K562 (cell line): ENCODE results near the gene CSNK2A1. TPM values are rescaled to one million over a fixed set of nuclear protein-coding genes. Genes with fewer than 3 reads are reported as not detected.
A peak's percentile ranks its signal among the peaks of the same experiment; 100 is the strongest.

Experiments
- CTCF ChIP-seq, 3 experiments: IDR thresholded peaks in 2 of 3; conservative IDR thresholded peaks in 1 of 3; 2 replicates each; pipeline ENCODE4 v1.5.1; 2011 to 2012; ENCODE audit warnings: low read length in 3 of 3, mild to moderate bottlenecking in 3 of 3, control low read depth in 2 of 3, improper control_type of control experiment in 1 of 3, inconsistent platforms in 1 of 3, low read depth in 1 of 3, mixed read lengths in 1 of 3, moderate library complexity in 1 of 3; ENCODE audit not compliant: insufficient read depth in 2 of 3
- DEAF1 ChIP-seq: fragments of 450-650 bp; formaldehyde crosslinking; IDR thresholded peaks from 2 replicates; pipeline ENCODE4 v1.4.0; 2020; ENCODE audit warnings: mild to moderate bottlenecking, moderate library complexity
- E2F4 ChIP-seq: sonication (generic); formaldehyde crosslinking; IDR thresholded peaks from 2 replicates; pipeline ENCODE4 v1.8.0; 2022; ENCODE audit warnings: mild to moderate bottlenecking, low read depth, missing genetic modification reagents
- RAD21 ChIP-seq, 2 experiments: fragments of 250-450 bp in 1 of 2; fragments of 450-650 bp in 1 of 2; sonication (Bioruptor Pico) in 1 of 2; formaldehyde crosslinking in 1 of 2; IDR thresholded peaks in 1 of 2; conservative IDR thresholded peaks in 1 of 2; 2 replicates each; pipeline versions ENCODE4 v1.4.0 to v1.8.0; 2020 to 2022; ENCODE audit warnings: mild to moderate bottlenecking in 2 of 2, moderate library complexity in 1 of 2
- ZNF184 ChIP-seq: sonication (generic); formaldehyde crosslinking; IDR thresholded peaks from 2 replicates; pipeline ENCODE4 v1.5.0; 2020; ENCODE audit warnings: missing genetic modification reagents
- ZNF444 ChIP-seq: fragments of 250-450 bp; sonication (Bioruptor Pico); IDR thresholded peaks from 2 replicates; pipeline ENCODE4 v1.4.0; 2020; ENCODE audit warnings: mild to moderate bottlenecking, moderate library complexity
- ZNF589 ChIP-seq: fragments of 200-800 bp; sonication (Bioruptor generic); IDR thresholded peaks from 2 replicates; pipeline ENCODE4 v1.6.1; 2016; ENCODE audit warnings: low read depth, missing genetic modification characterization, missing compliant biosample characterization
- ZNF766 ChIP-seq: fragments of 200-800 bp; sonication (Bioruptor generic); conservative IDR thresholded peaks from 2 replicates; pipeline ENCODE4 v1.6.1; 2016; ENCODE audit warnings: missing genetic modification characterization, missing compliant biosample characterization
- polyA plus RNA-seq, 8 experiments: library from polyadenylated mRNA; depleted of rRNA in 4 of 8; stranded (reverse) in 5 of 8; unstranded in 3 of 8; fragments of >200 nt; fragmentation: Nextera tagmentation in 2 of 8; fragmentation: Illumina TruSeq in 1 of 8; extraction: Ambion mirVana in 2 of 8; extraction: Trizol in 1 of 8; gene quantifications; 2 replicates each; pipeline versions ENCODE4 v1.2.1 to v1.2.3, GENCODE V29; 2011 to 2014; ENCODE audit warnings: inconsistent platforms in 1 of 8, missing spikeins in 1 of 8
- total RNA-seq, 7 experiments: library from RNA; depleted of rRNA in 6 of 7; stranded (reverse); fragments of >200 nt in 6 of 7; fragmentation: Illumina TruSeq in 2 of 7; extraction: Trizol in 2 of 7; gene quantifications; 2 replicates each; pipeline versions ENCODE4 v1.2.1 to v1.2.3, GENCODE V29; 2011 to 2021; ENCODE audit warnings: low replicate concordance in 1 of 7

The CSNK2A1 gene
- total and polyA plus RNA-seq, 9 of the 15 experiments (the other 6 are each of a cell fraction or from before 2014, with no cell fraction given), result 71.0 to 251 (median 103) TPM

- no peak for TF ChIP-seq ZNF444 (CRISPR knock-in tag)
- TF ChIP-seq RAD21 (CRISPR knock-in tag; conservative IDR thresholded peaks at IDR 0.05 in 1 of 2, IDR thresholded peaks at IDR 0.05 in 1 of 2), result peak; percentile 68 to 71
- peak; percentile 27 to 65 (median 52); a peak in 4 of 6 replicates for TF ChIP-seq CTCF (IDR thresholded peaks at IDR 0.05 in 2 of 3, conservative IDR thresholded peaks at IDR 0.05 in 1 of 3; ENCODE audit: insufficient read depth in 2 of 3, low read depth in 1 of 3, low read length in 3 of 3)
- TF ChIP-seq E2F4, result no peak
- TF ChIP-seq ZNF589, result peak; percentile 31; the same call in 1 of the 2 replicates
- TF ChIP-seq ZNF766, result no peak
- 0 out of 2 replicates have a peak, but pooled peaks have one; percentile 14 for TF ChIP-seq DEAF1 (CRISPR knock-in tag)
- TF ChIP-seq ZNF184 (CRISPR knock-in tag), result no peak
Measured at GRCh38 chr20:478949-479429, 64.6 kb downstream of the CSNK2A1 start (continued).
